Liver (tissue), 9 donors: ENCODE measurements around the gene BCAS1. TPM values are rescaled to one million over a fixed set of nuclear protein-coding genes. Genes with fewer than 3 reads are reported as not detected.

Experiments used
- DNase-seq: peaks from one replicate; pipeline ENCODE4 v3.0.0-alpha.2; 2017; ENCODE audit warnings: low spot score
- H3K27ac ChIP-seq, 2 donors: one replicate each; pipeline ENCODE4 v1.7.0; 2013; ENCODE audit warnings: inconsistent platforms in 2 of 2, low read length in 2 of 2, control low read depth in 1 of 2, low read depth in 1 of 2, mild to moderate bottlenecking in 1 of 2
- H3K27me3 ChIP-seq, 4 donors: one replicate each; pipeline versions ENCODE4 v1.6.1 to v1.7.0; 2013; ENCODE audit warnings: low read length in 3 of 4, inconsistent platforms in 1 of 4, mild to moderate bottlenecking in 1 of 4, moderate library complexity in 1 of 4; ENCODE audit not compliant: control insufficient read depth in 4 of 4, insufficient read depth in 4 of 4
- H3K36me3 ChIP-seq, 4 donors: one replicate each; pipeline versions ENCODE4 v1.6.1 to v1.7.0; 2013; ENCODE audit warnings: low read length in 3 of 4, mild to moderate bottlenecking in 3 of 4, low read depth in 1 of 4, moderate library complexity in 1 of 4; ENCODE audit not compliant: control insufficient read depth in 4 of 4, insufficient read depth in 3 of 4
- H3K4me1 ChIP-seq, 4 donors: one replicate each; pipeline versions ENCODE4 v1.6.1 to v1.7.0; 2013; ENCODE audit warnings: low read length in 3 of 4, mild to moderate bottlenecking in 3 of 4, moderate library complexity in 1 of 4; ENCODE audit not compliant: control insufficient read depth in 4 of 4, insufficient read depth in 4 of 4
- H3K4me3 ChIP-seq, 3 donors: one replicate each; pipeline versions ENCODE4 v1.6.1 to v1.7.0; 2013; ENCODE audit warnings: low read length in 3 of 3, control low read depth in 1 of 3, low read depth in 1 of 3, mild to moderate bottlenecking in 1 of 3
- H3K9ac ChIP-seq, 2 donors: one replicate each; pipeline ENCODE4 v1.7.0; 2013; ENCODE audit warnings: low read length in 2 of 2, mild to moderate bottlenecking in 2 of 2, moderate library complexity in 2 of 2, control low read depth in 1 of 2, low read depth in 1 of 2
- H3K9me3 ChIP-seq, 4 donors: one replicate each; pipeline versions ENCODE4 v1.6.1 to v1.7.0; 2013; ENCODE audit warnings: low read length in 3 of 4; ENCODE audit not compliant: control insufficient read depth in 4 of 4
- EGR1 ChIP-seq, 2 donors: IDR thresholded peaks; 2 replicates each; pipeline ENCODE4 v1.6.1; 2016 to 2018; ENCODE audit warnings: antibody characterized with exemption in 2 of 2, low read depth in 2 of 2
- FOXA1 ChIP-seq: IDR thresholded peaks from 2 replicates; pipeline ENCODE4 v1.6.1; 2016; ENCODE audit warnings: antibody characterized with exemption
- FOXA2 ChIP-seq: IDR thresholded peaks from 2 replicates; pipeline ENCODE4 v1.6.1; 2016; ENCODE audit warnings: antibody characterized with exemption
- GABPA ChIP-seq, 2 donors: IDR thresholded peaks in 1 of 2; conservative IDR thresholded peaks in 1 of 2; 2 replicates each; pipeline ENCODE4 v1.6.1; 2016; ENCODE audit warnings: antibody characterized with exemption in 2 of 2, mild to moderate bottlenecking in 1 of 2, moderate library complexity in 1 of 2
- HNF4A ChIP-seq, 2 donors: conservative IDR thresholded peaks; 2 replicates each; pipeline ENCODE4 v1.6.1; 2016; ENCODE audit warnings: antibody characterized with exemption in 2 of 2, mild to moderate bottlenecking in 2 of 2
- HNF4G ChIP-seq: IDR thresholded peaks from 2 replicates; pipeline ENCODE4 v1.6.1; 2016; ENCODE audit warnings: antibody characterized with exemption
- JUND ChIP-seq, 2 donors: IDR thresholded peaks; 2 replicates each; pipeline ENCODE4 v1.6.1; 2016; ENCODE audit warnings: antibody characterized with exemption in 2 of 2
- NR2F2 ChIP-seq: IDR thresholded peaks from 2 replicates; pipeline ENCODE4 v1.6.1; 2016; ENCODE audit warnings: antibody characterized with exemption
- RAD21 ChIP-seq, 2 donors: IDR thresholded peaks; 2 replicates each; pipeline ENCODE4 v1.6.1; 2016; ENCODE audit warnings: antibody characterized with exemption in 2 of 2, mild to moderate bottlenecking in 2 of 2
- RXRA ChIP-seq, 2 donors: IDR thresholded peaks; 2 replicates each; pipeline ENCODE4 v1.6.1; 2017 to 2018; ENCODE audit warnings: antibody characterized with exemption in 2 of 2, mild to moderate bottlenecking in 1 of 2
- SP1 ChIP-seq: IDR thresholded peaks from 2 replicates; pipeline ENCODE4 v1.6.1; 2018; ENCODE audit warnings: antibody characterized with exemption, mild to moderate bottlenecking
- TAF1 ChIP-seq: conservative IDR thresholded peaks from 2 replicates; pipeline ENCODE4 v1.6.1; 2016; ENCODE audit warnings: antibody characterized with exemption, mild to moderate bottlenecking
- YY1 ChIP-seq: IDR thresholded peaks from 2 replicates; pipeline ENCODE4 v1.6.1; 2016; ENCODE audit warnings: antibody characterized with exemption, mild to moderate bottlenecking
- WGBS: extraction: QIAGEN DNeasy Blood & Tissue Kit; methylation state at CpG from one replicate; pipeline ENCODE4 v1.1.7; 2013; 5-methylcytosine and 5-hydroxymethylcytosine counted together
- polyA plus RNA-seq, 2 donors: library from polyadenylated mRNA; stranded (reverse) in 1 of 2; unstranded in 1 of 2; fragments of 200-250 nt in 1 of 2; fragments of >200 nt in 1 of 2; fragmentation: Nextera tagmentation in 1 of 2; extraction: Ambion mirVana in 1 of 2; gene quantifications; one replicate each; pipeline versions ENCODE4 v1.2.1 to v1.2.3, GENCODE V29; 2013 to 2015
- total RNA-seq, 2 donors: library from RNA; depleted of rRNA; stranded (reverse); fragments of >200 nt; gene quantifications; one replicate each; pipeline ENCODE4 v1.2.3, GENCODE V29; 2014
- TF ChIP-seq, protein P1 (sequence below): IDR thresholded peaks from 2 replicates; pipeline ENCODE4 v1.6.1; 2016; ENCODE audit warnings: antibody characterized with exemption, mild to moderate bottlenecking
- TF ChIP-seq, protein P2 (sequence below): IDR thresholded peaks from 2 replicates; pipeline ENCODE4 v1.6.1; 2016; ENCODE audit warnings: antibody characterized with exemption
- TF ChIP-seq, protein P3 (sequence below): fragments of 150-350 bp; IDR thresholded peaks from 2 replicates; pipeline ENCODE4 v1.5.1; 2017; ENCODE audit warnings: improper control_type of control experiment, low read depth, low read length; ENCODE audit not compliant: missing input control
- TF ChIP-seq, protein P4 (sequence below): IDR thresholded peaks from 2 replicates; pipeline ENCODE4 v1.6.1; 2016; ENCODE audit warnings: antibody characterized with exemption
- TF ChIP-seq, protein P5 (sequence below): IDR thresholded peaks from 2 replicates; pipeline ENCODE4 v1.6.1; 2016; ENCODE audit warnings: antibody characterized with exemption
- donor health status: healthy.
- donor health status: healthy.
- donor health status: healthy.
- donor health status: healthy.
- donor health status: healthy.

BCAS1 gene
- total and polyA plus RNA-seq, 4 donors: under 0.01 to 0.93 (median 0.04) TPM

DNA sequence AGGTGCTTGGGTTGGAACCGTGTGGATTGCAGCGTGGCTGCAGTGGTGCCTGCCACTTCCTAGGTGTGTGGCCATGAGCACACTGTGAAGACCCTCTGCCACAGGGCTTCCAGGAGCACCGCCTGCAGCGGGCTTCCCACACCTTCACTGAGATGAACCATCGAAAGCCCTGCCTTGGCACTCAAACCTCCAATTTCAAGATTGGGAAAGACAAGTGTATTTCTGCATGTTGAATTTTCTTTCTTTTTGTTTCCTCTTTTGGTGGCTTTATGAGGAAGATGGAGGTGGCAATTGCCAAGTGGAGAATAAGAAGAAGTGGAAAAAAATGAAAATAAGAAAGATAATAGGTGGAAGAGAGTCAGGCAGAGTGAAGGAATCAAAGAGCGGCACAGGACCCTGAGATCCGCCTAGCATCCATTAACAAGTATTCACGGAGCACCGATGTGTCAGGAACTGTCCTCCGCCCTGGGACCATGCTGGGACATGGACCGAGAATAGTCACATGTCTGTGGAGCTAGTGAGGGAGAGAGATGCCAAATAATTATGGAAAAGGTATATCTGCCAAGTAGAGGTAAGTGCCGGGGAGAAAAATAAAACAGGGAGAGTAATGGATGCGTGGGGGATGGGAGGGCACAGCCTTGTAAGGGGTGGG lies 159.9 kb downstream of the BCAS1 start:
- Histone ChIP-seq H3K27me3 (no peaks in the 10 kb centered on the region), H3K9ac (no peak overlapping the region), H3K36me3 (no peaks in the 10 kb centered on the region), H3K4me1 (peaks cover 0 to 14% (median 12%) of the 10 kb centered on the region in 4 donors), H3K9me3 (no peaks in the 10 kb centered on the region), H3K4me3 (no peak overlapping the region), H3K27ac (no peak overlapping the region)
- 97% methylated on average over 13 of the region's 13 CpGs for WGBS
- DNase-seq: no peak
- TF ChIP-seq GABPA (IDR thresholded peaks at IDR 0.05 in 1 of 2, conservative IDR thresholded peaks at IDR 0.05 in 1 of 2): no peak
- TF ChIP-seq, protein P1, sequence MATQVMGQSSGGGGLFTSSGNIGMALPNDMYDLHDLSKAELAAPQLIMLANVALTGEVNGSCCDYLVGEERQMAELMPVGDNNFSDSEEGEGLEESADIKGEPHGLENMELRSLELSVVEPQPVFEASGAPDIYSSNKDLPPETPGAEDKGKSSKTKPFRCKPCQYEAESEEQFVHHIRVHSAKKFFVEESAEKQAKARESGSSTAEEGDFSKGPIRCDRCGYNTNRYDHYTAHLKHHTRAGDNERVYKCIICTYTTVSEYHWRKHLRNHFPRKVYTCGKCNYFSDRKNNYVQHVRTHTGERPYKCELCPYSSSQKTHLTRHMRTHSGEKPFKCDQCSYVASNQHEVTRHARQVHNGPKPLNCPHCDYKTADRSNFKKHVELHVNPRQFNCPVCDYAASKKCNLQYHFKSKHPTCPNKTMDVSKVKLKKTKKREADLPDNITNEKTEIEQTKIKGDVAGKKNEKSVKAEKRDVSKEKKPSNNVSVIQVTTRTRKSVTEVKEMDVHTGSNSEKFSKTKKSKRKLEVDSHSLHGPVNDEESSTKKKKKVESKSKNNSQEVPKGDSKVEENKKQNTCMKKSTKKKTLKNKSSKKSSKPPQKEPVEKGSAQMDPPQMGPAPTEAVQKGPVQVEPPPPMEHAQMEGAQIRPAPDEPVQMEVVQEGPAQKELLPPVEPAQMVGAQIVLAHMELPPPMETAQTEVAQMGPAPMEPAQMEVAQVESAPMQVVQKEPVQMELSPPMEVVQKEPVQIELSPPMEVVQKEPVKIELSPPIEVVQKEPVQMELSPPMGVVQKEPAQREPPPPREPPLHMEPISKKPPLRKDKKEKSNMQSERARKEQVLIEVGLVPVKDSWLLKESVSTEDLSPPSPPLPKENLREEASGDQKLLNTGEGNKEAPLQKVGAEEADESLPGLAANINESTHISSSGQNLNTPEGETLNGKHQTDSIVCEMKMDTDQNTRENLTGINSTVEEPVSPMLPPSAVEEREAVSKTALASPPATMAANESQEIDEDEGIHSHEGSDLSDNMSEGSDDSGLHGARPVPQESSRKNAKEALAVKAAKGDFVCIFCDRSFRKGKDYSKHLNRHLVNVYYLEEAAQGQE: no peak
- TF ChIP-seq, protein P2, sequence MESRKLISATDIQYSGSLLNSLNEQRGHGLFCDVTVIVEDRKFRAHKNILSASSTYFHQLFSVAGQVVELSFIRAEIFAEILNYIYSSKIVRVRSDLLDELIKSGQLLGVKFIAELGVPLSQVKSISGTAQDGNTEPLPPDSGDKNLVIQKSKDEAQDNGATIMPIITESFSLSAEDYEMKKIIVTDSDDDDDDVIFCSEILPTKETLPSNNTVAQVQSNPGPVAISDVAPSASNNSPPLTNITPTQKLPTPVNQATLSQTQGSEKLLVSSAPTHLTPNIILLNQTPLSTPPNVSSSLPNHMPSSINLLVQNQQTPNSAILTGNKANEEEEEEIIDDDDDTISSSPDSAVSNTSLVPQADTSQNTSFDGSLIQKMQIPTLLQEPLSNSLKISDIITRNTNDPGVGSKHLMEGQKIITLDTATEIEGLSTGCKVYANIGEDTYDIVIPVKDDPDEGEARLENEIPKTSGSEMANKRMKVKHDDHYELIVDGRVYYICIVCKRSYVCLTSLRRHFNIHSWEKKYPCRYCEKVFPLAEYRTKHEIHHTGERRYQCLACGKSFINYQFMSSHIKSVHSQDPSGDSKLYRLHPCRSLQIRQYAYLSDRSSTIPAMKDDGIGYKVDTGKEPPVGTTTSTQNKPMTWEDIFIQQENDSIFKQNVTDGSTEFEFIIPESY: no peak
- no peak for TF ChIP-seq NR2F2
- no peak for TF ChIP-seq SP1
- no peak for TF ChIP-seq FOXA2
- no peak for TF ChIP-seq FOXA1
- TF ChIP-seq RAD21 (IDR thresholded peaks at IDR 0.05): no peak
- no peak for TF ChIP-seq EGR1 (IDR thresholded peaks at IDR 0.05; ENCODE audit: low read depth in 2 of 2)
- no peak for TF ChIP-seq RXRA (IDR thresholded peaks at IDR 0.05)
- TF ChIP-seq, protein P3, sequence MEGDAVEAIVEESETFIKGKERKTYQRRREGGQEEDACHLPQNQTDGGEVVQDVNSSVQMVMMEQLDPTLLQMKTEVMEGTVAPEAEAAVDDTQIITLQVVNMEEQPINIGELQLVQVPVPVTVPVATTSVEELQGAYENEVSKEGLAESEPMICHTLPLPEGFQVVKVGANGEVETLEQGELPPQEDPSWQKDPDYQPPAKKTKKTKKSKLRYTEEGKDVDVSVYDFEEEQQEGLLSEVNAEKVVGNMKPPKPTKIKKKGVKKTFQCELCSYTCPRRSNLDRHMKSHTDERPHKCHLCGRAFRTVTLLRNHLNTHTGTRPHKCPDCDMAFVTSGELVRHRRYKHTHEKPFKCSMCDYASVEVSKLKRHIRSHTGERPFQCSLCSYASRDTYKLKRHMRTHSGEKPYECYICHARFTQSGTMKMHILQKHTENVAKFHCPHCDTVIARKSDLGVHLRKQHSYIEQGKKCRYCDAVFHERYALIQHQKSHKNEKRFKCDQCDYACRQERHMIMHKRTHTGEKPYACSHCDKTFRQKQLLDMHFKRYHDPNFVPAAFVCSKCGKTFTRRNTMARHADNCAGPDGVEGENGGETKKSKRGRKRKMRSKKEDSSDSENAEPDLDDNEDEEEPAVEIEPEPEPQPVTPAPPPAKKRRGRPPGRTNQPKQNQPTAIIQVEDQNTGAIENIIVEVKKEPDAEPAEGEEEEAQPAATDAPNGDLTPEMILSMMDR: no peak
- no peak for TF ChIP-seq HNF4G
- TF ChIP-seq, protein P4, sequence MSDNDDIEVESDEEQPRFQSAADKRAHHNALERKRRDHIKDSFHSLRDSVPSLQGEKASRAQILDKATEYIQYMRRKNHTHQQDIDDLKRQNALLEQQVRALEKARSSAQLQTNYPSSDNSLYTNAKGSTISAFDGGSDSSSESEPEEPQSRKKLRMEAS: no peak
- TF ChIP-seq HNF4A (conservative IDR thresholded peaks at IDR 0.05): no peak
- TF ChIP-seq YY1: no peak
- TF ChIP-seq JUND (IDR thresholded peaks at IDR 0.05): no peak
- TF ChIP-seq, protein P5, sequence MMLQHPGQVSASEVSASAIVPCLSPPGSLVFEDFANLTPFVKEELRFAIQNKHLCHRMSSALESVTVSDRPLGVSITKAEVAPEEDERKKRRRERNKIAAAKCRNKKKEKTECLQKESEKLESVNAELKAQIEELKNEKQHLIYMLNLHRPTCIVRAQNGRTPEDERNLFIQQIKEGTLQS: no peak
- TF ChIP-seq TAF1: no peak
